ENCODE measurements around the gene TNFRSF14.

The TNFRSF14 gene

GRCh38 chr1:2602311-2602835 lies 46.2 kb downstream of the TNFRSF14 start:
- DNase-seq (ENCODE audit: low spot score), result no peak

- no peak for DNase-seq (ENCODE audit: low spot score)
These were observed 46.8 kb downstream of the TNFRSF14 start for GRCh38 chr1:2602866-2603520.

DNA sequence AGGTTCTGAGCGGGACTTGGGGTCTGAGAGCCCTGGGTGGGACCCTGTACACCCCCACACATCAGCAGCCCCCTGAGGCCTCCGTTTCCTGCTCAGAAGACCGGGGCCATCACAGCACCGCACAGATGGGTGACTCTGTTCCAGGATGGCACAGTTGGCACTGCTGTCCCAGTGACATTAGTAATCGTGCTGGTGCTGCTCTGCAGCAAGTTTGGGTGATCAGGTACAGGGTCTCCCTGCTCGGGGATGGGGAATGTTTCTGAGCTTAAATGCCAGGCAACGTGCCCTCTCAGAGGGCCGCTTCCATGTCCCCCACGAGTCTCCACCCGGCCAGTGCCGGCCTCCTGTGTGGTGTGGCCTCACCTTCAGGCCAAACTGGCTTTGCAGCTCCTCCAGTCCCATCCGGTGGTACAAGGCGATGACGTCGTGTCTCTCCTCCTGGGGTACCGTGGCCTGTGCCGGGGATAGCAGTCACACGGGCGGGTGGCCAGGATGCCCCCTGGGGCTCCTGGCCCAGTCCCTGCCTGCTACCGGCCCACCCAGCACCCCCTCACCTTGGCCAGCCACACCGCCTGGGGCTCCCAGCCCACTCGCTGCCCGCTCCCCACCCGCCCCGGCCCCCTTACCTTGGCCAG lies 47.5 kb downstream of the TNFRSF14 start:
- DNase-seq (ENCODE audit: low spot score), result no peak

- DNase-seq (ENCODE audit: low spot score), result no peak
These were observed 48.1 kb downstream of the TNFRSF14 start for GRCh38 chr1:2604156-2604843.

DNA sequence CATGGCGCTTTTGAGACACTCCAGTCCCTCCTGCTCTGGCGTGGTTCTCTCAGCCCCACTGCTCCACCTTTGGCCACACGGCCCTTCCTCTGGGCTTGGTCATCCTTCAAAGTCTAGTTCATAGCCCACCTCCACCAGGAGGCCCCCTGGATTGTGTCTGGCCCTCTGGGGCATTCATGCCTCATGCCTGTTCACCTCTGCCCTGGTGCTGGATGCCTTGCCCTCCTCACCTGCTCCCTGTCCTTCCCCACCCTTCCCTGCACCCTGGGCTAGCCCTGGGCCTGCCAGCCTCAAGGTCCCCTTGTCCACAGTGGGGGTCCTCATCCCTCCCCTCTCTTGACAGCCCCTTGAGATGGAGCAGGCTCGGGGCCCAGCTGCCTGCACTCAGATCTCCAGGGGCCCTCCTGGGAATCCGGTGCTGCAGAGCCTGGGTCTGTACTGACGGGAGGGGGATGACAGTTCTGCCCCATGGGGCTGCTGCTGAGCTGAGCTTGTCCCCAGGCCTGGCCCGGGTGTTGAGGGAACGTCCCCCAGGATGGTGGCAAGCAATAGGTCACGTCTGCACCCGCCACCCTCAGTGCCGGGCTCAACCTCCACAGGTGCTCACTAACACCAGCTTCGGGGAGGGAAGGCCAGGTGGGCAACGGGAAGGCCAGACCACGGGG lies 48.8 kb downstream of the TNFRSF14 start:
- DNase-seq (ENCODE audit: low spot score), result no peak

DNA sequence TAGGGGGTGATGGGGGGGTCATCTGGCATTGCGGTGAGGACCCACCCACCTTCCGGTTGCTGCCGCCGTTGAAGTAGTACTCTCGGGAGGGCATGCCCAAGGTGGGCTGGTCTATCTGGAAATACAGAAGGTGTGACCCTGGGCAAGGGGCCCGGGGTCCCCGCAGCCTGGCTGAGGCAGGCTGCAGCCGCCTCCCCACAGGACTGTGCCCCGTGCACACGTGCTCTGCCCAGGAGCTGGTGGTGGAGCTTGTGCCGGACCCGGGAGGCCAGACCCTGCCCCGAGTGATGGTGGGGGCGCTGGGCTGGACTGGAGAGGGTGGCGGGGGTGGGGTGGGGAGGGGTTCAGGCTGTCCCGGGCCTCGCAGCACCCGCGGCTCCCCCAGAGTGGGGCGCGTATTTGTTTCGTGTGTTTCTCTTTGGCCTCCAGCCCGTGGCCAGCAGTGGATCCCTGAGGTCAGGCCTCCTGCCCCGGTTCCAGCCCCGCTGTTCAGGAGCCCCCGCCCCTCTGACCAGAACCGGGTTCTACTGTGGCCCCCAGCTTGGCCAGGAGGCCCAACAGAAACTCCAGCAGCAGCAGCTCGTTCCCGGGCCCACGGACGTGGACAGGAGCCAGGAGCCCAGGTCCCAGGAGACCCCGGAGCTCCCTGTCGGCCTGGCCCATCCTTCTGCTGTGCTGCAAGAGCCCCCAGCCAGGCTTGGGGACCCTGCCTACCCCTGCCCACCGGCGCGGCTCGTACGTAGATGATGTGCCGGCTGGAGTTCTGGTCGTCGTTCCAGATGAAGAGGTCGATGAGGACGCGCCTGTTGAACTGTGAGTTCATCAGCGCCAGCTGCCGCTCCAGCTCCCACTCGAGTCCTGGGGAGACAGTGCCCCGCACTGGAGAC lies 49.6 kb downstream of the TNFRSF14 start:
- DNase-seq (ENCODE audit: low spot score), result no peak

GRCh38 chr1:2606396-2606880 lies 50.3 kb downstream of the TNFRSF14 start:
- no peak for DNase-seq (ENCODE audit: low spot score)

DNA sequence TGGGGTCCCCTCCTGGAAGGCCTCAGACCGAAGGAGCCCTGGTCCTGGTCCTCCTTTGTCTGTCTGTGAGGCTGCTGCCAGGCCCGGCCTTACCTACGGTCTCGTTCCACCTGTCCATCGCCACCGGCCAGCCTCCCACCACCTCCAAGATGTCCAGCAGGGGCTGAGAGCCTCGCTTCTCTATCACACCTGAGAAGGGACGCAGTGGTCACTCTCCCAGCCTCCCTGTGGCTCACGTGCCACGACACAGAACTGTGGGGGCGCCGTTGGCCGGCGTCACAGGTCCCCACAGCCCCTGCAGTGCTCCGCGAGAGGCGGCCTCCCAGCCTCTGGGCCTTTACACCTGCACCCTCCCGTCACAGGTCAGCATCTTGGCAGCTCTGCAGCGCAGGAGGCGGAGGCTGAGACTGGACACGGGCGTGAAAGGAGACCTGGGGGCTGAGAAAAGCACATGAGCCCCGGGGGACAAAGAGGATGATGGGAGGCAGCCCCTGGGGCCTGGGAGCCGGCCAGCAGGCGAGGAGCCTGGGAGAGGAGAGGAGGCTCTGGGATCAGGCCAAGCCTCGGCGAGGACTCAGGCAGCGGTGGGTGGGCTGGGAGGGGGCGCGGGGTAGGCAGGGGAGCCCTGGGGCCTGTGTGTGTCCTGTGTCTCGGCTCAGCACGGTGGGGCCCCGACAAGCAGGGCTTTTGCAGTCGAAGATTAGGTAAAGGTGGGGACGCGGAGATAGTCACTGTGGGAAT lies 50.9 kb downstream of the TNFRSF14 start:
- DNase-seq (ENCODE audit: low spot score), result no peak

DNA sequence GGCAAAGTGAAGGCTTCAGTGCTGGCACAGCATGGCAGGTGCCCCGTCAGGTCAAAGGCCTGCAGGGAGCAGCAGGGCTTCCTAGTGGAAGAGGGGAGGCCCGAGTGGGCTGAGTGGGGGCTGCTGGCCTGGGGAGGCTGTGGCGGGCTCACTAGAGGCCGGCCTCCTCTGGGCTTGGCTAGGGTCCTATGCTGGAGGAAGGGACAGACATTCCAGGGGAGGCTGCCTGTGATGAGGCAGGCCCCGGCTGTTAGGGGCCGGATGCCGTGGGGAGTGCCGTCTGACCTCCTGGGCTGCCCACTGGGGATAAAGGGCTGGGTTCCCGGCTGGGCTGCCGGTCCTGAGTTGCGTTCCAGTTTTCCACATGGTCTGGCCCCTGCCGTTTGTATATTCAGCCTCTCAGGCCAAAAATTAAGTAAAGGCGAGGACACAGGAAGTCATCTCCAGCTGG lies 51.5 kb downstream of the TNFRSF14 start:
- DNase-seq (ENCODE audit: low spot score), result no peak

- DNase-seq (ENCODE audit: low spot score), result no peak
These were observed 53.3 kb downstream of the TNFRSF14 start for GRCh38 chr1:2609319-2610035.

DNA sequence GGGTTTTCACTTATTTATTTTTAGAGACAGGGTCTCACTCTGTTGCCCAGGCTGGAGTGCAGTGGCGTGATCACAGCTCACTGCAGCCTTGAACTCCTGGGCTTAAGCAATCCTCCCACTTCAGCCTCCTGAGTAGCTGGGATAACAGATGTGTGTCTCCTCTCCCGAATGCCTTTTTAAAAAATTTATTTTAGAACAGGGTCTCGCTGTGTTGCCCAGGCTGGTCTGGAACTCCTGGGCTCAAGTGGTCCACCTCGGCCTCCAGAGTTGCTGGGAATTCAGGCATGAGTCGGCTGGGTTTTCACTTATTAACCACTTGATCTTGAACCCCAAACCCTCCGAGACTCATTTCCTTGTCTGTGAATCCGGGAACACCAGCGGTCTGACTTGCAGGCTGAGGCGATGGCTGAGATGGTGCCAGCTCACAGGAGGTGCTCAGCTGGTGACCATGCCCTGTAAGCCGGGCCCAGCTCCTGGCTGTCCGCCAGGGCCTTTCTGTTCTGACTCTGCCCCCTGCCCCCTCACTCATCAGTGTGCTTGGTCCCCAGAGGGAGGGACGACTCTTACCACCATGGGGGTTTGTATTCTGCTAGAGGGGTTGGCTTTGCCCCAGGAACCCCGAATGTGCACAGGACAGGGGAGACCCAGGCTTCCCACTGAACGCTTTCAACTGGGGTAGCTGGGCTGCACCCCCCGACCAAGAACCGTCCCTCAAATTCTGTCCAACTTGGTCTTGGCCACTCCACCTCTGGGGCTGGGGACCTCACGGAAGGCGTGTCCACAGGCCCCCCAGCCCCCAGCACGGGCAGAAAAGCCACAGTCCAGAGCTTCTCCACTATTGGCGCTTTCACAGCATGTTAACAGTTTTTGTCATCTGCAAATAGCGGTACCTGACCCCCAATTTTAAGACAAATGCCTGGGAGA lies 54.1 kb downstream of the TNFRSF14 start:
- DNase-seq (ENCODE audit: low spot score), result no peak

GRCh38 chr1:2611031-2611501 lies 54.9 kb downstream of the TNFRSF14 start:
- DNase-seq (ENCODE audit: low spot score), result peak; percentile 49

- DNase-seq (ENCODE audit: low spot score), result no peak
These were observed 55.7 kb downstream of the TNFRSF14 start for GRCh38 chr1:2611621-2612437.

DNA sequence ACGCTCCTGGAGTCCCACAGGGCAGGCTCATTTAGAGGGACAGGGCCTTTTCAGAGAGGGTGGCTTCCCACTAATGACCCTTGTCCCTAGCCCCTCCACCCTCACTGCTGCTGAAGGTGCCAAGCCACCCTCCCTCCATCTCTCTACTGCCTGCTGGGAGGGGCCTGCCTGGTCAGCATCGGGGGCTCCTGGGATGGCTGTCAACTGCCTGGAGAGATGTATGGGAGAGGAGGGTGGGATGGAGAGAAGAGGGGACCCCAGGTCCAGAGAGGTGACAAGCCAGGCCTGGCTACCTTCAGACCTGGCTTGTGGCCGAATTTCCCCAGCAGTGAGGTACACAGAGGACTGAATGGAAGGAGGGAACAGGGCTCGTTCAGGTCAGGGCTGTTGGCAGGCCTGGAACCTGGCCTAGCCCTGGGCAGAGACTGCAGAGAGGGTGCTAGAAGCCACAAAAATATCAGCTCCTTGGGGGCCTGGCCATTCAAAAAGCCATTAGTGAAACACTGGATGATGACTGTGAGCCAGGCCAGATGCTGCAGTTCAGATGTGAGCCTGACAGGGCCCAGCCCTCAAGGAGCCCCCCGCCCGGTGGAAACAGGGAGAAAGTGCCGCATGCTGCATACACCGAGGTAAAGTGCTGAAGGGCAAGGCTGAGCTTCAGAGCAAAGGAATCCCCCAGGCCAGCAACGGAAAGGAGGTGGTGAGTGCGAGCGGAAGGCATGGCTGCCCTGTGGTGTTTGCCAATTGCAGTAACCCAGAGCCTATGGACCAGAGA lies 56.6 kb downstream of the TNFRSF14 start:
- DNase-seq (ENCODE audit: low spot score), result no peak
